Measurements from ENCODE around the gene RTN4. TPM values are rescaled to one million over a fixed set of nuclear protein-coding genes. Genes with fewer than 3 reads are reported as not detected.
"Not testable (repeated sequence)": the region's sequence is repeated elsewhere in the genome, so short reads cannot be mapped to it uniquely, and the experiment has no call there.

The RTN4 gene
- total RNA-seq, 2 experiments from 2014 or later = 90.3 to 93.9 TPM

DNA sequence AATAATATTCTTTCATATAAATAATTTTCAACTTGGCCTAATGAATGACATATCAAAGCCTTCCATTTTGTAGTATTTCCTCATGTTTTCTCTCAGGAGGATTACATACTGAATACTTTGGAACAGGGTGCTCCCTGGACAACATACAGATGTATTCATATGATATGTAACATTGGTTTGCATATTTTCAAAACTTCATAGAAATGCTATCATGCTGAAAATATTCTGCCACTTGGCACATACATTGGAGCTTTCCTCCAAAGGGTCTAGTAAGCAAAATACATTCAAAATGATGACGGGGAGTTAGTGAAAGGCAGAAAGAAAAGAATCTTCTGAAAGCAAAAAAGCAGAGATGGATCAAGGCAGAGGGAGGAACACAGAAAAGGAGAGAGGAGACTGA is 38.1 kb upstream of the RTN4 start:
- Mint-ChIP-seq H3K27me3 (ENCODE audit: low read depth) (no peaks in the 10 kb centered on the region), H3K9me3 (ENCODE audit: insufficient read depth) (no peaks in the 10 kb centered on the region), H3K4me1 (ENCODE audit: low read depth) (peaks cover 4% of the 10 kb centered on the region), H3K4me3 (no peak overlapping the region), H3K36me3 (ENCODE audit: low read depth) (no peaks in the 10 kb centered on the region), H3K27ac (no peak overlapping the region)
- POLR2A ChIA-PET = no interaction called here
- CTCF ChIA-PET = no interaction called here
- no peak for DNase-seq
- ATAC-seq = no peak

DNA sequence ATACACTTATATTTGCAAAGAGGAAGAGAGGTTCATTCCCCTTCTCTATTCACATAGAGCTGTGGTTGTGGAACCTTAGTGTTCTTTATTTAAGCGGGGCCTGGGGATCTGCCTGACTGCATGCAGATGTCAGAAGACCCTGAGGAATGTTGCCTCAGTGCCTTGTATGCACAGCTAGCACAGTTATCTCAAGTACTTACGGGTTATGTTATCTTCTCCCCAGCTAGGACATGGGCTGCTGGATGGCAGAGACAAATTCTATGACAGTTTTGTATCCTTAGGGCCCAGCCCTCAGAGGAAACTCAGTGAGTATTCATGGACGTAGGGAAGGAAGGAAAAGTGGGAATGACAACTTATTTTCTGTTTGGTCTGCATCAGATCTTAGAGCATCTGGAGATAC is 37.7 kb upstream of the RTN4 start:
- ChIA-PET POLR2A (no interaction called here), CTCF (no interaction called here)
- no peak overlapping the region for H3K4me3 Mint-ChIP-seq
- ATAC-seq (no peak), DNase-seq (no peak)
- H3K36me3 Mint-ChIP-seq (ENCODE audit: low read depth) = no peaks in the 10 kb centered on the region
- no peaks in the 10 kb centered on the region for H3K27me3 Mint-ChIP-seq (ENCODE audit: low read depth)
- H3K27ac Mint-ChIP-seq = no peak overlapping the region
- peaks cover 4% of the 10 kb centered on the region for H3K4me1 Mint-ChIP-seq (ENCODE audit: low read depth)
- H3K9me3 Mint-ChIP-seq (ENCODE audit: insufficient read depth) = no peaks in the 10 kb centered on the region

GRCh38 chr2:55087501-55087900 is 37.2 kb upstream of the RTN4 start:
- Mint-ChIP-seq H3K9me3 (ENCODE audit: insufficient read depth) (no peaks in the 10 kb centered on the region), H3K36me3 (ENCODE audit: low read depth) (no peaks in the 10 kb centered on the region), H3K27me3 (ENCODE audit: low read depth) (no peaks in the 10 kb centered on the region), H3K4me3 (no peak overlapping the region), H3K27ac (no peak overlapping the region), H3K4me1 (ENCODE audit: low read depth) (peaks cover 3% of the 10 kb centered on the region)
- ATAC-seq (no peak), DNase-seq (no peak)
- POLR2A ChIA-PET = no interaction called here
- CTCF ChIA-PET = no interaction called here

DNA sequence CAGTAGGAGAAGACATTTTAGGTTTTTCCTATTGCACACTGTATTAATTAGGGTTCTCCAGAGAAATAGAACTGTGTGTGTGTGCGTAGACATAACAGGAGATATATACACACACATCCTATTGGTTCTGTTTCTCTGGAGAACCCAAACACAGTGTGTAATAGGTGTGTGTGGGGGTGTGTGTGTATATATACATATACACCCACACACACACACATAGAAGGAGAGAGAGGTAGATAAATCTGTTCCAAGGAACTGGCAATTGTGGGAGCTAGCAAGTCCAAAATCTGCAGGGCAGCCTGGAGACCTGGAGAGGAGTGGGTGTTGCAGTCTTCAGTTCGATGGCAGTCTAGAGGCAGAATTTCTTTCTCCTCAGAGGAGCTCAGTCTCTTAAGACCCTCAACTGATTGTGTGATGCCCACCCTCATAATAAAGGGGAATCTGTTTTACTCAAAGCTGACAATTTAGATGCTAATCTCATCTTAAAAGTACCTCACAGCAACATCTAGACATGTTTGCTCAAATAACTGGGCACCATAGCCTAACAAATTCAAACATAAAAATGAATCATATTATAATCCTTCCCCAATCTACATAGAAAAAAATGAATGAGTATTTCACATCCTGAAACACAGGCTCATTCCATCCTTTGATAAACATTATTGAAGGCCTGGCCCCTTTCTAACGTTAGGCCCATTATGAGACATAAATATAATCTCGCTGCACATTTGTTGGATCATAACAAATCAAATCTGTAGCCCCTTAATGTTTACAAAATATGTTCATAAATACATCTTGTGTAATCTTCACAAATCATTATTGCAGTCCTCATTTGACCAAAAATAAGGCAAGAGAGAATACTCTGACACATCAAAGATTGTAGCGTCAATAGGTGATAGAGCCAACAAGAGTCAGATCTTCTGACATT is 35.1 kb upstream of the RTN4 start:
- H3K36me3 Mint-ChIP-seq (ENCODE audit: low read depth) = no peaks in the 10 kb centered on the region
- no peaks in the 10 kb centered on the region for H3K27me3 Mint-ChIP-seq (ENCODE audit: low read depth)
- no peaks in the 10 kb centered on the region for H3K9me3 Mint-ChIP-seq (ENCODE audit: insufficient read depth)
- H3K4me1 Mint-ChIP-seq (ENCODE audit: low read depth) = no peaks in the 10 kb centered on the region
- DNase-seq (no peak), ATAC-seq (no peak)
- ChIA-PET POLR2A (no interaction called here), CTCF (no interaction called here)
- no peak overlapping the region for H3K27ac Mint-ChIP-seq
- H3K4me3 Mint-ChIP-seq = no peak overlapping the region

GRCh38 chr2:55084641-55085040 is 34.4 kb upstream of the RTN4 start:
- Mint-ChIP-seq H3K9me3 (ENCODE audit: insufficient read depth) (no peaks in the 10 kb centered on the region), H3K36me3 (ENCODE audit: low read depth) (no peaks in the 10 kb centered on the region), H3K4me1 (ENCODE audit: low read depth) (no peaks in the 10 kb centered on the region), H3K4me3 (no peak overlapping the region), H3K27me3 (ENCODE audit: low read depth) (no peaks in the 10 kb centered on the region), H3K27ac (no peak overlapping the region)
- ATAC-seq = no peak
- POLR2A ChIA-PET = no interaction called here
- no peak for DNase-seq
- CTCF ChIA-PET = no interaction called here

DNA sequence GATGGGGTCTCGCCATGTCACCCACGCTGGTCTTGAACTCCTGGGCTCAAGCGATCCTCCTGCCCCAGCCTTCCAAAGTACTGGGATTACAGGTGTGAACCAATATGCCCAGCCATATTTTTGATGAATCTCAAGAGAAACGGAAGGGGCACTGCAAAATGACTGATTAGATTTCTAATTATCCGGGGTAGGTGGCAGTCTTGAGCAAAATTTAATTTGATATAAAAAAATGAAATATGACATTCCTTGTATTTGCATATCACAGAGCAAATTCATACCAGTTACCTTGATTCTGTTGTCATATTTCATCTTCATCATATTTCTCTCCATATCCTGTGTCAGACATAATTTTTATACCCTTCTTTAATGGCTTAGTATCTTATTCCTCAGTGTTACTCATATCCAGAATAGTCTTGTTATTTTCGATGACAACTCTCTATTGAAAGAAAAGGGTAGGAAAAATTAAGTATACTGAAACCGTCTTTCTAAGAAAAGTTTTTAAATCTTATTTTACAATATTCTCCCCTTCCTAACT is 30.0 kb upstream of the RTN4 start:
- Mint-ChIP-seq H3K27ac (no peak overlapping the region), H3K36me3 (ENCODE audit: low read depth) (peaks cover 3% of the 10 kb centered on the region), H3K27me3 (ENCODE audit: low read depth) (no peaks in the 10 kb centered on the region), H3K9me3 (ENCODE audit: insufficient read depth) (no peaks in the 10 kb centered on the region), H3K4me3 (no peak overlapping the region), H3K4me1 (ENCODE audit: low read depth) (no peaks in the 10 kb centered on the region)
- ChIA-PET CTCF (no interaction called here), POLR2A (interaction anchor here (0.6 kb wide), 1 partner anchor 72 kb away, joined by 3 read pairs; no protein-coding TSS in a partner anchor)
- ATAC-seq = no peak
- no peak for DNase-seq

GRCh38 chr2:55078956-55079355 is 28.7 kb upstream of the RTN4 start:
- ChIA-PET CTCF (no interaction called here), POLR2A (no interaction called here)
- no peak overlapping the region for H3K27ac Mint-ChIP-seq
- ATAC-seq = no peak
- H3K36me3 Mint-ChIP-seq (ENCODE audit: low read depth) = peaks cover 3% of the 10 kb centered on the region
- no peaks in the 10 kb centered on the region for H3K9me3 Mint-ChIP-seq (ENCODE audit: insufficient read depth)
- no peak for DNase-seq
- peaks cover 2% of the 10 kb centered on the region for H3K27me3 Mint-ChIP-seq (ENCODE audit: low read depth)
- no peak overlapping the region for H3K4me3 Mint-ChIP-seq
- no peaks in the 10 kb centered on the region for H3K4me1 Mint-ChIP-seq (ENCODE audit: low read depth)

GRCh38 chr2:55076721-55077120 is 26.5 kb upstream of the RTN4 start:
- DNase-seq = no peak
- no peaks in the 10 kb centered on the region for H3K4me1 Mint-ChIP-seq (ENCODE audit: low read depth)
- ChIA-PET POLR2A (no interaction called here), CTCF (no interaction called here)
- H3K27me3 Mint-ChIP-seq (ENCODE audit: low read depth) = peaks cover 2% of the 10 kb centered on the region
- H3K36me3 Mint-ChIP-seq (ENCODE audit: low read depth) = peaks cover 3% of the 10 kb centered on the region
- ATAC-seq = no peak
- no peaks in the 10 kb centered on the region for H3K9me3 Mint-ChIP-seq (ENCODE audit: insufficient read depth)
- H3K4me3 Mint-ChIP-seq = no peak overlapping the region
- H3K27ac Mint-ChIP-seq = no peak overlapping the region

GRCh38 chr2:55076019-55076418 is 25.8 kb upstream of the RTN4 start:
- H3K27me3 Mint-ChIP-seq (ENCODE audit: low read depth); H3K4me3 Mint-ChIP-seq; DNase-seq; H3K9me3 Mint-ChIP-seq (ENCODE audit: insufficient read depth); CTCF ChIA-PET; H3K4me1 Mint-ChIP-seq (ENCODE audit: low read depth); POLR2A ChIA-PET; H3K27ac Mint-ChIP-seq; H3K36me3 Mint-ChIP-seq (ENCODE audit: low read depth); ATAC-seq: not testable (repeated sequence)

DNA sequence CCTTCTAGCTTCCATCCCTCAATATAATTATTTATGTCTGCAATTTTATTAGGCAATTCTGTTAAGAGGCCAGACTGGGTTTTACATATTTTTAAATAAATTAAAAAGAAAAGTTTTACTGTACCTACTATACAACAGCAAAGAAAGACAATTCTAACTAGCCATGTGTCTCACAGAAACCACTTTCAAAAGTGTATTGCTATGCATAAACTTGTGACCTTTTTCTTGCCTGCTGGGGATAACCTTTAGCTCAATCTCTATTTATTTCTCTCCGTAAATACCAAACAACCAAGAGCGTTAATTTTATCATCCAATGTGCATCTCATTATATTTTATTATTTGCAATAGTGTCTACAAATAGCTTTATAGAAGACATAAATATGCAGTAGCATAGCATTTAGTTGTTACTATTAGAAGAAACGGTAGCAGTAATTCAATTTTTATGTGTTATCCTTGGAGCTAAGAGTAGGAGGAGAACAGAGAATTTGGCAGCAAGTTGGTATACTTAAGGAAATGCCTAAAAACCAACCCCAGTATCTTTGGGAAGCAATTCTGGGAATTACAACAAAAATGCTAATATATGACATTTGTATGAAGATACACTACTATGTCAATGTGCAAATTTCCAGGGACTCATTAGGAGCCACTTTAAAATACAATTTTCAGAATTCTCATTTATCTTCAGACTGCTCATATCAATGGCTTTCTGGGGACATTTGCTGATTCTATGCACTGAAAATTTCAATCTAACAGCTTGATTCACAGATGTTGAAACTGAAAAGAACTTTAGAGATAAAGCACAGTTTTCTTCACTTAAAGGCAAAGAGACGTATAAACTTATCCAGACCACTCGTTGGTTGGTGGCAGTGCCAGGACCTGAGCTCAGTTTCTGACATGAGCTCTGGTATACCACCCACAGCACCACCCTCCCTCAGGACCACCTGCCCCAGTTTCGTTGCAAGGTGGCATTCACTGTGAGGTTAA is 23.0 kb upstream of the RTN4 start:
- Mint-ChIP-seq H3K36me3 (ENCODE audit: low read depth) (peaks cover 3% of the 10 kb centered on the region), H3K27ac (no peak overlapping the region), H3K27me3 (ENCODE audit: low read depth) (peaks cover 2% of the 10 kb centered on the region), H3K4me1 (ENCODE audit: low read depth) (no peaks in the 10 kb centered on the region), H3K9me3 (ENCODE audit: insufficient read depth) (no peaks in the 10 kb centered on the region), H3K4me3 (no peak overlapping the region)
- ChIA-PET CTCF (interaction anchor here (0.7 to 0.9 kb wide), 2 partner anchors 58 to 95 kb away, joined by 3 read pairs; no protein-coding TSS in a partner anchor), POLR2A (no interaction called here)
- ATAC-seq (no peak), DNase-seq (no peak)

- ATAC-seq (peak; percentile 39), DNase-seq (no peak)
- Mint-ChIP-seq H3K27me3 (ENCODE audit: low read depth) (no peaks in the 10 kb centered on the region), H3K27ac (no peak overlapping the region), H3K9me3 (ENCODE audit: insufficient read depth) (no peaks in the 10 kb centered on the region), H3K36me3 (ENCODE audit: low read depth) (peaks cover 3% of the 10 kb centered on the region), H3K4me1 (ENCODE audit: low read depth) (peaks cover 9% of the 10 kb centered on the region), H3K4me3 (no peak overlapping the region)
- ChIA-PET CTCF (no interaction called here), POLR2A (no interaction called here)
Observed at GRCh38 chr2:55063713-55064323, 13.6 kb upstream of the RTN4 start.

DNA sequence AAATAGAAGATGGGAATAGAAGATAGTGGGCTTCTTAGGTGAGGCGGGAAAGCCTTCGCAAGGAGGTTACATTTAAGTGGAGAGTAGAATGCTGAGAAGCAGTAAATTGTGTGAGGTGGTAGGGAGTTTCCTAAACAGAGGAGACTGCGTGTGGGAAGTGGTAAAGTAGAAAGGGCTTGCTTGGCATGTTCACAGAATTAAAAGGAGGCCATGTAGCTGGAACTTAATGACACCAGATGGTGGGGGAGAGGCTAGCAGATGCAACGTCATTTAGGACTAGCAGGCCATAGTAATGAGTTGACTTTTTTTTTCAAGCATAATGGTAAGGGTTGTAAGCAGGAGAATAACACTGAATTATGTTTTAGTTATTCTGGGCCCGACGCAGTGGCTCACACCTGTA is 13.0 kb upstream of the RTN4 start:
- Mint-ChIP-seq H3K4me1 (ENCODE audit: low read depth) (peaks cover 9% of the 10 kb centered on the region), H3K27ac (no peak overlapping the region), H3K9me3 (ENCODE audit: insufficient read depth) (no peaks in the 10 kb centered on the region), H3K27me3 (ENCODE audit: low read depth) (no peaks in the 10 kb centered on the region), H3K4me3 (no peak overlapping the region), H3K36me3 (ENCODE audit: low read depth) (peaks cover 3% of the 10 kb centered on the region)
- ATAC-seq (no peak), DNase-seq (no peak)
- ChIA-PET POLR2A (no interaction called here), CTCF (no interaction called here)

All from activated CD8-positive, alpha-beta T cell treated with anti-CD3 and anti-CD28 coated beads, Interleukin-2, amount 10 ng/mL, durations not matched to agents 7 days and 5 days (primary cell).